H1 (cell line): ENCODE results near the gene OGFR. TPM values are rescaled to one million over a fixed set of nuclear protein-coding genes. Genes with fewer than 3 reads are reported as not detected.
A peak's percentile ranks its signal among the peaks of the same experiment; 100 is the strongest.

ENCODE experiments used
- CTCF ChIA-PET: fragments of 300-600 bp; sonication (Branson Sonifier 250); formaldehyde crosslinking; loops from one replicate; lab custom pipeline; 2021; ENCODE audit not compliant: partially characterized antibody; lab: Charles Lee
- POLR2A ChIA-PET: fragments of 300-600 bp; sonication (Branson Sonifier 250); formaldehyde crosslinking; loops from one replicate; lab custom pipeline; 2021; ENCODE audit warnings: inconsistent platforms; ENCODE audit not compliant: partially characterized antibody; lab: Charles Lee
- DNase-seq, 2 experiments: peaks; one replicate each; pipeline versions ENCODE4 v3.0.0 to v3.0.0-alpha.2; 2010 to 2022; ENCODE audit warnings: low spot score in 2 of 2, low read depth in 1 of 2, mixed read lengths in 1 of 2
- FAIRE-seq: peaks from 2 replicates; lab custom pipeline; 2011; peaks lifted over from hg19 to GRCh38; lab: Jason Lieb, UNC
- H2AFZ ChIP-seq: 2 replicates; pipeline ENCODE4 v1.8.1; 2012; ENCODE audit warnings: low read length, inconsistent platforms
- H2AK5ac ChIP-seq: 2 replicates; pipeline ENCODE4 v1.6.1; 2013; ENCODE audit warnings: low read depth, low read length
- H2BK120ac ChIP-seq: replicated peaks from 2 replicates; pipeline ENCODE3; 2013; ENCODE audit warnings: low read depth, low read length, inconsistent platforms
- H2BK12ac ChIP-seq: 2 replicates; pipeline ENCODE4 v1.6.1; 2013; ENCODE audit warnings: low read depth, low read length
- H2BK15ac ChIP-seq: 2 replicates; pipeline ENCODE4 v1.6.1; 2013; ENCODE audit warnings: low read length
- H2BK20ac ChIP-seq: 2 replicates; pipeline ENCODE4 v1.6.1; 2013; ENCODE audit warnings: low read length
- H2BK5ac ChIP-seq: 2 replicates; pipeline ENCODE4 v1.6.1; 2013; ENCODE audit warnings: low read depth, low read length
- H3K14ac ChIP-seq: 2 replicates; pipeline ENCODE4 v1.6.1; 2013; ENCODE audit warnings: inconsistent platforms; ENCODE audit not compliant: insufficient read length
- H3K18ac ChIP-seq: 2 replicates; pipeline ENCODE4 v1.6.1; 2013; ENCODE audit warnings: low read length; ENCODE audit errors: extremely low read depth
- H3K23ac ChIP-seq: 2 replicates; pipeline ENCODE4 v1.6.1; 2013; ENCODE audit warnings: inconsistent platforms; ENCODE audit not compliant: insufficient read length
- H3K23me2 ChIP-seq: 2 replicates; pipeline ENCODE4 v1.6.1; 2013; ENCODE audit warnings: low read depth, low read length
- H3K27ac ChIP-seq: 2 replicates; pipeline ENCODE4 v1.6.1; 2011; ENCODE audit warnings: low read depth, low read length, inconsistent platforms
- H3K27me3 ChIP-seq, 4 experiments: replicated peaks in 1 of 4; 1 replicate in 1 of 4; 2 replicates in 3 of 4; pipeline versions ENCODE4 v1.6.1 to v1.8.1; 2011 to 2013; ENCODE audit warnings: low read length in 3 of 4, mild to moderate bottlenecking in 3 of 4, inconsistent platforms in 2 of 4, mixed read lengths in 2 of 4, moderate library complexity in 1 of 4; ENCODE audit not compliant: control insufficient read depth in 3 of 4, insufficient read depth in 3 of 4; ENCODE audit errors: extremely low read depth in 1 of 4
- H3K36me3 ChIP-seq, 4 experiments: 2 replicates each; pipeline versions ENCODE4 v1.6.1 to v1.8.1; 2011 to 2013; ENCODE audit warnings: mild to moderate bottlenecking in 4 of 4, low read length in 3 of 4, moderate library complexity in 2 of 4, control low read depth in 1 of 4, inconsistent platforms in 1 of 4; ENCODE audit not compliant: insufficient read depth in 4 of 4, control insufficient read depth in 2 of 4
- H3K4ac ChIP-seq: replicated peaks from 2 replicates; pipeline ENCODE3; 2013; ENCODE audit warnings: low read length, low read depth, mixed read lengths, inconsistent platforms; ENCODE audit not compliant: insufficient read length
- H3K4me1 ChIP-seq, 4 experiments: replicated peaks in 1 of 4; 1 replicate in 1 of 4; 2 replicates in 3 of 4; pipeline versions ENCODE4 v1.6.1 to v1.8.1; 2011 to 2013; ENCODE audit warnings: low read length in 3 of 4, inconsistent platforms in 2 of 4, mixed read lengths in 1 of 4; ENCODE audit not compliant: insufficient read depth in 4 of 4, control insufficient read depth in 3 of 4
- H3K4me2 ChIP-seq, 2 experiments: 2 replicates each; pipeline versions ENCODE4 v1.6.1 to v1.8.1; 2011 to 2013; ENCODE audit warnings: low read depth in 2 of 2, low read length in 2 of 2, control low read depth in 1 of 2, inconsistent platforms in 1 of 2, mild to moderate bottlenecking in 1 of 2; ENCODE audit not compliant: insufficient read depth in 1 of 2
- H3K4me3 ChIP-seq, 4 experiments: fragments of 200-600, 300-600 bp in 1 of 4; sonication (generic), shearing (Covaris generic), sonication (Bioruptor Twin) in 1 of 4; 2 replicates each; pipeline versions ENCODE4 v1.5.1 to v1.8.1; 2011 to 2016; ENCODE audit warnings: low read length in 4 of 4, low read depth in 3 of 4, control low read depth in 2 of 4, inconsistent platforms in 2 of 4, mild to moderate bottlenecking in 2 of 4, mixed read lengths in 1 of 4, moderate library complexity in 1 of 4; ENCODE audit not compliant: insufficient read depth in 2 of 4; ENCODE audit errors: extremely low read depth in 1 of 4
- H3K56ac ChIP-seq: replicated peaks from 2 replicates; pipeline ENCODE3; 2013; ENCODE audit warnings: low read depth, mild to moderate bottlenecking, mixed read lengths, low read length, inconsistent platforms; ENCODE audit not compliant: insufficient read length
- H3K79me1 ChIP-seq: 2 replicates; pipeline ENCODE4 v1.6.1; 2013; ENCODE audit warnings: low read depth, low read length, control low read depth
- H3K79me2 ChIP-seq, 2 experiments: 2 replicates each; pipeline versions ENCODE4 v1.6.1 to v1.8.1; 2012 to 2013; ENCODE audit warnings: low read length in 2 of 2, mild to moderate bottlenecking in 2 of 2, inconsistent platforms in 1 of 2; ENCODE audit not compliant: insufficient read depth in 2 of 2, control insufficient read depth in 1 of 2
- H3K9ac ChIP-seq, 4 experiments: replicated peaks in 1 of 4; 1 replicate in 1 of 4; 2 replicates in 3 of 4; pipeline versions ENCODE4 v1.6.1 to v1.8.1; 2011 to 2013; ENCODE audit warnings: low read depth in 3 of 4, low read length in 3 of 4, control low read depth in 2 of 4, mild to moderate bottlenecking in 2 of 4, moderate library complexity in 2 of 4, inconsistent platforms in 1 of 4; ENCODE audit errors: extremely low read depth in 1 of 4
- H3K9me3 ChIP-seq, 2 experiments: 2 replicates each; pipeline versions ENCODE4 v1.6.1 to v1.8.1; 2012 to 2013; ENCODE audit warnings: mild to moderate bottlenecking in 2 of 2, moderate library complexity in 2 of 2, control low read depth in 1 of 2, inconsistent platforms in 1 of 2, low read depth in 1 of 2, low read length in 1 of 2, mixed read lengths in 1 of 2; ENCODE audit not compliant: insufficient read depth in 2 of 2
- H4K20me1 ChIP-seq, 2 experiments: replicated peaks in 1 of 2; 2 replicates each; pipeline versions ENCODE3 to v1.8.1; 2011 to 2013; ENCODE audit warnings: inconsistent platforms in 2 of 2, low read length in 2 of 2, mild to moderate bottlenecking in 1 of 2; ENCODE audit not compliant: insufficient read depth in 2 of 2, control insufficient read depth in 1 of 2
- H4K5ac ChIP-seq: 2 replicates; pipeline ENCODE4 v1.6.1; 2013; ENCODE audit warnings: low read length, low read depth, mixed read lengths, inconsistent platforms; ENCODE audit not compliant: insufficient read length
- H4K8ac ChIP-seq: 2 replicates; pipeline ENCODE4 v1.8.0; 2013; ENCODE audit warnings: mild to moderate bottlenecking, moderate library complexity, low read length, inconsistent platforms; ENCODE audit not compliant: insufficient read depth; ENCODE audit errors: extremely low read depth
- H4K91ac ChIP-seq: replicated peaks from 2 replicates; pipeline ENCODE3; 2013; ENCODE audit warnings: low read length, mixed read lengths, inconsistent platforms; ENCODE audit not compliant: insufficient read length
- CREB1 ChIP-seq: IDR thresholded peaks from 2 replicates; pipeline ENCODE4 v1.6.1; 2012; ENCODE audit warnings: inconsistent platforms
- KDM1A ChIP-seq: fragments of 200-600, 300-600 bp; sonication (generic); IDR thresholded peaks from 2 replicates; pipeline ENCODE4 v1.7.1; 2016; ENCODE audit warnings: mild to moderate bottlenecking, low read length, borderline replicate concordance
- RAD21 ChIP-seq, 2 experiments: IDR thresholded peaks in 1 of 2; conservative IDR thresholded peaks in 1 of 2; 2 replicates each; pipeline ENCODE4 v1.6.1; 2011; ENCODE audit warnings: low read depth in 2 of 2, low read length in 2 of 2, improper control_type of control experiment in 1 of 2, inconsistent platforms in 1 of 2, mild to moderate bottlenecking in 1 of 2, moderate library complexity in 1 of 2
- SIN3A ChIP-seq, 2 experiments: IDR thresholded peaks in 1 of 2; conservative IDR thresholded peaks in 1 of 2; 2 replicates each; pipeline ENCODE4 v1.6.1; 2011 to 2012; ENCODE audit warnings: low read length in 2 of 2, improper control_type of control experiment in 1 of 2, low read depth in 1 of 2, mild to moderate bottlenecking in 1 of 2
- WGBS, 2 experiments: shearing (Covaris generic) in 1 of 2; methylation state at CpG; one replicate each; pipeline versions ENCODE4 v1.1.6 to v1.1.7; 2013 to 2015; ENCODE audit warnings: low lambda C conversion rate in 2 of 2, mixed read lengths in 2 of 2, inconsistent platforms in 1 of 2, low coverage in 1 of 2, missing lambda C conversion rate in 1 of 2; ENCODE audit not compliant: insufficient replicate concordance in 2 of 2, insufficient coverage in 1 of 2, insufficient read length in 1 of 2; ENCODE audit errors: extremely low coverage in 1 of 2, missing lambda C conversion rate in 1 of 2; 5-methylcytosine and 5-hydroxymethylcytosine counted together
- polyA plus RNA-seq, 7 experiments: library from polyadenylated mRNA; depleted of rRNA in 3 of 7; stranded (reverse) in 5 of 7; unstranded in 2 of 7; fragments of >200 nt in 5 of 7; fragments of 200-250 nt in 2 of 7; gene quantifications; 1 replicate in 5 of 7; 2 replicates in 1 of 7; 4 replicates in 1 of 7; pipeline versions ENCODE4 v1.2.1 to v1.2.3, GENCODE V29; 2011 to 2013; ENCODE audit warnings: missing spikeins in 2 of 7, mixed read lengths in 2 of 7
- total RNA-seq: library from RNA; stranded (reverse); fragmentation: NEBNext Ultra II Directional; extraction: Animal tissue kit (Norgen Biotek cat#: 25700); gene quantifications from 2 replicates; pipeline ENCODE4 v1.2.1, GENCODE V29; 2021
- TF ChIP-seq, protein P1 (sequence below), 3 experiments: IDR thresholded peaks; 1 replicate in 2 of 3; 2 replicates in 1 of 3; pipeline versions ENCODE4 v1.5.1 to v1.6.1; 2011; ENCODE audit warnings: low read length in 3 of 3, mild to moderate bottlenecking in 3 of 3, inconsistent platforms in 2 of 3, low read depth in 1 of 3, moderate library complexity in 1 of 3; ENCODE audit not compliant: insufficient read depth in 1 of 3; ENCODE audit errors: control extremely low read depth in 1 of 3

OGFR gene
- total and polyA plus RNA-seq, 2 of the 8 experiments (the other 6 are each of a cell fraction or from before 2014, with no cell fraction given) = 13.9 to 25.1 TPM

DNA sequence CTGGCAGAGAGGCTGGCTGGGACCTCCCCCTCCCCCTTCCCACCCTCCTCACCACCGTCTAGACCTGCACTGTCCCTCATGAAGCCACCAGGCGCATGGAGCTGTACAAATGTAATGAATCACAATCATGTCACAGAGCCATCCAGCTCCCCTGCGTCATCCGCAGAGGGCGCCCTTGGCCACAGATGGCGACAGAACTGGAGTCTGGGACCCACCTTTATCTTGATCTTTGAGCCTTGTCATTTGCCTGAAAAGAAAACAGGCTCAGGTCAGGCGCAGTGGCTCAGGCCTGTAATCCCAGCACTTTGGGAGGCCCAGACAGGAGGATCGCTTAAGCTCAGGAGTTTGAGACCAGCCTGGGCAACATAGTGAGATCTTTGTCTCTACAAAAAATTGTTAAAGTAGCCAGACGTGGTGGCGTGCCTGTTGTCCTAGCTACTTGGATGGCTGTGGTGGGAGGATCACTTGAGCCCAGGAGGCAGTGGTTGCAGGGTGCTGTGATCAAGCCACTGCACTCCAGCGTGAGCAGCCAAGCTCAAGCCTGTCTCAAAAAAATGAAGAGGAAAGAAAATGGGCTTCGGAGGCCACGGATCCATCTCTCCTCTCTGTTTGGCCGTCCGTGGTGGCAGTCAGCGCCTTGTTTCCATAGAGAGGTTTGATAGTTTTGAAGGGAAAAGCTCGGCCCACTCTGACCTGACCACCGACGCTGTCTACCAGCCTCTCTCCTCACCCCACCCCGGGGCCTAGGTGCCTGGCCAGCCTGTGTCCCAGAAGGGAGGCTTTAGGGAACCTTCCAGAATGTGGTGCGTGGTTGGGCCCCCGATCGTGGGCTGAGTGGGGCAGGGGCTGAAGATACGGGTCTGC, 18.4 kb downstream of the OGFR start:
- Histone ChIP-seq H3K36me3 (peaks cover 0 to 4% (median 1%) of the 10 kb centered on the region in 4 experiments; a peak in 4 of 8 replicates), H3K4ac (peak overlapping the region; percentile 91), H2BK120ac (no peak overlapping the region)
- CTCF ChIA-PET = interaction anchor here (0.6 to 3.2 kb wide), 33 partner anchors 9 to 474 kb away, joined by 3 to 27 read pairs (median 4); partner anchors contain the start of gene MRGBP
- peak; percentile 61; the same call in 1 of the 2 replicates for TF ChIP-seq KDM1A
- TF ChIP-seq, protein P1, sequence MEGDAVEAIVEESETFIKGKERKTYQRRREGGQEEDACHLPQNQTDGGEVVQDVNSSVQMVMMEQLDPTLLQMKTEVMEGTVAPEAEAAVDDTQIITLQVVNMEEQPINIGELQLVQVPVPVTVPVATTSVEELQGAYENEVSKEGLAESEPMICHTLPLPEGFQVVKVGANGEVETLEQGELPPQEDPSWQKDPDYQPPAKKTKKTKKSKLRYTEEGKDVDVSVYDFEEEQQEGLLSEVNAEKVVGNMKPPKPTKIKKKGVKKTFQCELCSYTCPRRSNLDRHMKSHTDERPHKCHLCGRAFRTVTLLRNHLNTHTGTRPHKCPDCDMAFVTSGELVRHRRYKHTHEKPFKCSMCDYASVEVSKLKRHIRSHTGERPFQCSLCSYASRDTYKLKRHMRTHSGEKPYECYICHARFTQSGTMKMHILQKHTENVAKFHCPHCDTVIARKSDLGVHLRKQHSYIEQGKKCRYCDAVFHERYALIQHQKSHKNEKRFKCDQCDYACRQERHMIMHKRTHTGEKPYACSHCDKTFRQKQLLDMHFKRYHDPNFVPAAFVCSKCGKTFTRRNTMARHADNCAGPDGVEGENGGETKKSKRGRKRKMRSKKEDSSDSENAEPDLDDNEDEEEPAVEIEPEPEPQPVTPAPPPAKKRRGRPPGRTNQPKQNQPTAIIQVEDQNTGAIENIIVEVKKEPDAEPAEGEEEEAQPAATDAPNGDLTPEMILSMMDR (IDR thresholded peaks at IDR 0.05; ENCODE audit: control extremely low read depth in 1 of 3, insufficient read depth in 1 of 3, low read depth in 1 of 3, low read length in 3 of 3) = peak; percentile 66 to 70 (median 69)
- peak; percentile 50 for TF ChIP-seq CREB1
- TF ChIP-seq SIN3A (conservative IDR thresholded peaks at IDR 0.05 in 1 of 2, IDR thresholded peaks at IDR 0.05 in 1 of 2; ENCODE audit: low read depth in 1 of 2, low read length in 2 of 2) = no peak
- TF ChIP-seq RAD21 (IDR thresholded peaks at IDR 0.05 in 1 of 2, conservative IDR thresholded peaks at IDR 0.05 in 1 of 2; ENCODE audit: low read depth in 2 of 2, low read length in 2 of 2) = peak; percentile 67 to 75
- TF ChIP-seq, all 59 proteins: peak for 4
- H3K27me3 ChIP-seq = no peaks in the 10 kb centered on the region
- no peak overlapping the region for H3K14ac ChIP-seq
- DNase-seq = peak in 1 of 2 experiments; percentile 57
- H3K23me2 ChIP-seq = no peaks in the 10 kb centered on the region
- no peak overlapping the region; the same call in 1 of the 2 replicates for H2BK12ac ChIP-seq
- no peak overlapping the region for H2BK15ac ChIP-seq
- peaks cover 5 to 8% of the 10 kb centered on the region in 2 experiments for H4K20me1 ChIP-seq
- no peak overlapping the region; the same call in 1 of the 2 replicates for H3K18ac ChIP-seq
- FAIRE-seq = no peak
- no peaks in the 10 kb centered on the region for H3K79me1 ChIP-seq
- H3K9me3 ChIP-seq = no peaks in the 10 kb centered on the region
- no peak overlapping the region for H3K23ac ChIP-seq
- peak overlapping the region; percentile 48; the same call in 1 of the 2 replicates for H2BK5ac ChIP-seq
- no peak overlapping the region for H3K56ac ChIP-seq
- no peak overlapping the region for H3K9ac ChIP-seq
- no peak overlapping the region for H3K27ac ChIP-seq
- peak overlapping the region; percentile 31; the same call in 1 of the 2 replicates for H4K8ac ChIP-seq
- no peak overlapping the region for H2AK5ac ChIP-seq
- H4K91ac ChIP-seq = no peak overlapping the region
- peak overlapping the region; percentile 69; the same call in 1 of the 2 replicates for H2BK20ac ChIP-seq
- WGBS, 2 experiments = 88% methylated on average over 24 of the region's 24 CpGs; no CpG with 5 or more reads in 1 of the 2 experiments
- no peak overlapping the region for H2AFZ ChIP-seq
- H3K79me2 ChIP-seq = no peaks in the 10 kb centered on the region
- POLR2A ChIA-PET = interaction anchor here (0.8 to 2.3 kb wide), 7 partner anchors 9 to 38 kb away, joined by 3 to 12 read pairs (median 7); partner anchors contain the start of gene TCFL5
- H4K5ac ChIP-seq = no peak overlapping the region
- H3K4me3 ChIP-seq = no peak overlapping the region
- peaks cover 0 to 19% (median 10%) of the 10 kb centered on the region in 4 experiments; a peak in 5 of 7 replicates for H3K4me1 ChIP-seq
- H3K4me2 ChIP-seq = no peak overlapping the region
